Measurements from ENCODE around the gene CD68. TPM values are rescaled to one million over a fixed set of nuclear protein-coding genes. Genes with fewer than 3 reads are reported as not detected.

Gene CD68
- total RNA-seq, 1 donor from 2014 or later, result 3.6 TPM

GRCh38 chr17:7559320-7560171 is 19.9 kb upstream of the CD68 start:
- DNase-seq (ENCODE audit: low read depth, low spot score), result no peak

DNA sequence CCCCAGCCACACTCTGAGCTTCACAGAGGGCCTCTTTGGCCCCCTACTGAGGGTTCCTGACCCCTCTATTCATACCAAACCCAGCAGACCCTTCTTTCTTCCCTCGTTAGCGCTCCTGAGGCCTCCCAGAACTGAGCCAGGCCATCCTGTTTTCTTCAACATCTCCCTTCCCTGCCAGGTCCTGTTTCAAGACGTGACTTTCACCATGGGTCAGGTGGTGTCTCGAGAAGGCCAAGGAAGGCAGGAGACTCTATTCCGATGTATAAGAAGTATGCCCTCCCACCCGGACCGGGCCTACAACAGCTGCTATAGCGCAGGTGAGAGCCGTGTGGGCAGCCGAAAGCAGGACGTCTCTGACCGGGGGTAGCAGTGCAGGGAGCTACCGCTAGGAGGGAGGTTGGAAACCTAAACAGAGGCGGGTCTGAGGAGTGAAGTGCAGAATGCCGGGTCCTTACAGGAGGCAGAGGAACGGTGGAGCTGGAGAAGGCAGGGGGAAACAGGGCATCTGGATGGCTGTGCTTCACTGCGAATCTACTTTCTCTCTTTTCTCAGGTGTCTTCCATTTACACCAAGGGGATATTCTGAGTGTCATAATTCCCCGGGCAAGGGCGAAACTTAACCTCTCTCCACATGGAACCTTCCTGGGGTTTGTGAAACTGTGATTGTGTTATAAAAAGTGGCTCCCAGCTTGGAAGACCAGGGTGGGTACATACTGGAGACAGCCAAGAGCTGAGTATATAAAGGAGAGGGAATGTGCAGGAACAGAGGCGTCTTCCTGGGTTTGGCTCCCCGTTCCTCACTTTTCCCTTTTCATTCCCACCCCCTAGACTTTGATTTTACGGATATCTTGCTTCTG is 19.0 kb upstream of the CD68 start:
- DNase-seq (ENCODE audit: low read depth, low spot score), result no peak

- DNase-seq (ENCODE audit: low read depth, low spot score), result no peak
These were observed 18.3 kb upstream of the CD68 start for GRCh38 chr17:7561028-7561575.

GRCh38 chr17:7561589-7562207 is 17.7 kb upstream of the CD68 start, which contains the start of gene SENP3:
TSS of gene SENP3 (plus strand) at chr17:7561919. CDS start at chr17:7563077, 1,158 bp downstream.
- DNase-seq (ENCODE audit: low read depth, low spot score), result no peak

- no peak for DNase-seq (ENCODE audit: low read depth, low spot score)
These were observed 17.2 kb upstream of the CD68 start for GRCh38 chr17:7562208-7562605.

DNA sequence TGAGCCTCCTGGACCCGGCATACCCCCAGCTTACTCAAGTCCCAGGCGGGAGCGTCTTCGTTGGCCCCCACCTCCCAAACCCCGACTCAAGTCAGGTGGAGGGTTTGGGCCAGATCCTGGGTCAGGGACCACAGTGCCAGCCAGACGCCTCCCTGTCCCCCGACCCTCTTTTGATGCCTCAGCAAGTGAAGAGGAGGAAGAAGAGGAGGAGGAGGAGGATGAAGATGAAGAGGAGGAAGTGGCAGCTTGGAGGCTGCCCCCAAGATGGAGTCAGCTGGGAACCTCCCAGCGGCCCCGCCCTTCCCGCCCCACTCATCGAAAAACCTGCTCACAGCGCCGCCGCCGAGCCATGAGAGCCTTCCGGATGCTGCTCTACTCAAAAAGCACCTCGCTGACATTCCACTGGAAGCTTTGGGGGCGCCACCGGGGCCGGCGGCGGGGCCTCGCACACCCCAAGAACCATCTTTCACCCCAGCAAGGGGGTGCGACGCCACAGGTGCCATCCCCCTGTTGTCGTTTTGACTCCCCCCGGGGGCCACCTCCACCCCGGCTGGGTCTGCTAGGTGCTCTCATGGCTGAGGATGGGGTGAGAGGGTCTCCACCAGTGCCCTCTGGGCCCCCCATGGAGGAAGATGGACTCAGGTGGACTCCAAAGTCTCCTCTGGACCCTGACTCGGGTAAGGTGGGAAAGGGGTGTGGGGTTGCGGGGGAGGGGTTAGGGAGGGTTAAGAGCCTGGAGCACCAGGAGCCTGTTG is 16.1 kb upstream of the CD68 start:
- no peak for DNase-seq (ENCODE audit: low read depth, low spot score)

DNA sequence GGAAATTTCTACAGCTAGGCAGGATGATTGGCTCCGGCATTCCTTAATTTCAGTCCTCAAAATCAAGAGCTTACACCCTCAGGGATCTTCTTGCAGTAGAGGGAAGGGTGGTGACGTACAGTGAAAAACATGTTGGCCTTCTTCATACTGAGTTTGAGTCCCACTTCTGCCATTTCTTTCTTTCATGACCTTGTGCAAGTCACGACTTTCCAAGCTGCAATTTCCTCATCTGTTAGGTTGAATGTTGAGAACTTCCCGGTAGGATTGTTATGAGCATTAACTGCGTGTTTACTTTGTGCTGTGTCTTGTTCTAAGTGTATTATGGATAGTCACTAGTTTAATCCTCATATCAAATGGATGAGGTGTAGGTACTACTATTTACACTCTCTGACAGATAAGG is 9.9 kb upstream of the CD68 start:
- DNase-seq (ENCODE audit: low read depth, low spot score), result no peak

DNA sequence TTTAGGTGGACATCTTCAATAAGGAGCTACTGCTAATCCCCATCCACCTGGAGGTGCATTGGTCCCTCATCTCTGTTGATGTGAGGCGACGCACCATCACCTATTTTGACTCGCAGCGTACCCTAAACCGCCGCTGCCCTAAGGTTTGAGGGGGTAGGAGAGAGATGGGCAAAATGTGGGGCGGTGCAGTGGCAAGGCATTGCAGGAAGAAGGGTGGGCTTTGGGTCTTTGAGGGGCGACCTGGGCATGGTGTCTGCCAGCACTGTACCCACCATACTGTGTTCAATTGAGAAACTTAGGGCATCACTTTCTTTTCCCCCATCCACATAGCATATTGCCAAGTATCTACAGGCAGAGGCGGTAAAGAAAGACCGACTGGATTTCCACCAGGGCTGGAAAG is 9.1 kb upstream of the CD68 start:
- no peak for DNase-seq (ENCODE audit: low read depth, low spot score)

GRCh38 chr17:7572338-7572587 is 7.2 kb upstream of the CD68 start:
- no peak for DNase-seq (ENCODE audit: low read depth, low spot score)

DNA sequence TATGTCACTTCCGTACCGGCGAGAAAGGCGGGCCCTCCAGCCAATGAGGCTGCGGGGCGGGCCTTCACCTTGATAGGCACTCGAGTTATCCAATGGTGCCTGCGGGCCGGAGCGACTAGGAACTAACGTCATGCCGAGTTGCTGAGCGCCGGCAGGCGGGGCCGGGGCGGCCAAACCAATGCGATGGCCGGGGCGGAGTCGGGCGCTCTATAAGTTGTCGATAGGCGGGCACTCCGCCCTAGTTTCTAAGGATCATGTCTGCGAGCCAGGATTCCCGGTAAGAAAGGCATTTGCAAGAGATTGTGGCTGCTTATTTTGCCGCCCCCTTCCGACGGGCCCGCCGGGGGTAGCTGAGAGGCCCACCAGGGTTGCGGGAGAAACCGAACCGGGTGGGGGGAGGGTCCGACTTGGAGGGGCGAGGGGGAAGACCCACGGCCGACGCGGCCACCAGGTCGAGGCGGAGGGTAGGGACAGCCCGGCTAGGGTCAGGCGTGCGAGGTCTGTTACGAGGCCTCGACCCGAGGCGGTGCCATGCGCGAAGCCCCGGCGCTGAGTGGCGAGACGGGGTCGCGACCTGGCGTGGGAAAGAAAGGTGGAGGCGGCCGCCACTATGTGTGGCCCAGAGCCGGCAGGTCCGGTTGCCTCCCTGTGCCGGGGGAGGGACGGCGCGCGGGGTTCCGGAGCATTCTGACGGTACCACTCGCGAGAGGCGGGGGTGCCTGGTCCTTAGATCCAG is 6.7 kb upstream of the CD68 start:
- peak; percentile 99 for DNase-seq (ENCODE audit: low read depth, low spot score)

DNA sequence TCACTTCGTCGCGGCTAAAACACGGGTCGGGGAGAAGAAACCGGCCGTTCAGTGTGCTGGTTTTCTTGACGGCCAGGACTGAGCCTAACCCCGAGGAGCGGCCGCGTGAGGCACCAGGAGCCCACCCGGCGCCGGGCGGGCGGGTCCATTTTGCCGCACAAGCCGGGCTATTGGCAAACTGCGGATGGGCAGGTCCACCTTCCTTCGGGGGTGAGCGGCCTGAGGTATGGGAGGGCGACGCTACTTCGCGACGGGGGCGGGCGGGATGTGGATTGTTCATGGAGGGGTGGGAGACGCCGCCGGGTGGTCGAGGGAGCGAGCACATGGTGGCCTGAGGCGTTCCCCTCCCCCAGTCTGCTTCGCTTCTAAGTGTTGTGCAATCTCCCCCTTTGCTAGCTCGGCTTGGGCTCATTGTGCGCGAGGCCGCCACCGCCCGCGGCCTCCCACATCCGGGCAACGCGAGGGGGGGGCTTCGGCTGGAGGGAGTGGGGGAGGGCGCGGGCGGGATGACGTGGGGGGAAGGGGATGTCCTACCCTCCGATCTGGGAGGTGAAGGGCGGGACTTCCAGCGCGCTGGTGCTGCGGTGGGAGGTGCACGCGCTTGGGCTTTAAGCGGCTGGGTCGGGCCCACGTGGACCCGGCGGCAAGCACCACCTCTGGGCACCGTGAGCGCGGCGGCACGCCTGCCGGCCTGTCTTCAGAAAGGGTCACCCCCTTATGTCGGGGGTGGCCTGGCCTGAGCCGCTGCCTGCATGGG is 5.9 kb upstream of the CD68 start:
- DNase-seq (ENCODE audit: low read depth, low spot score), result peak; percentile 80

GRCh38 chr17:7574176-7574953 is 5.1 kb upstream of the CD68 start:
- no peak for DNase-seq (ENCODE audit: low read depth, low spot score)

DNA sequence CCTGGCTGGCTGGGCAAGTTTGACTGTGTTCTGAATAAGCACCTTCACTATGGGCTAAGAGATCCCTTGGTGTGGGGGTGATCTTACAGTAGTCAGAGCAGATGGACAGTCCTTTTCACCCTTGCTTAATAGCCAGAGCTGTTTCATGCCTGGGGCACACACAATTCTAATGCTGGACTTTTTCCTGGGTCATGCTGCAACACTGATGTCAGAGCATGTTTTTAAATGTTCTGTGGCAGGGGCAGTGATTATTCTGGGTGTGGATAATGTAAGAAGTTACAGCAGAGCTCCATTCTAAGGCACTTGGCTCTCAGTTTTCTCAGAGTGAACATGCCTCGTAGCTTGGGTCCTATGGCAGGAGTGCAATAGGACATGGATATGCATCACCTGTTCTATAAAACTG is 4.0 kb upstream of the CD68 start:
- DNase-seq (ENCODE audit: low read depth, low spot score), result no peak

GRCh38 chr17:7575959-7576358 is 3.5 kb upstream of the CD68 start:
- no peak for DNase-seq (ENCODE audit: low read depth, low spot score)

GRCh38 chr17:7576432-7576937 is 3.0 kb upstream of the CD68 start:
- no peak for DNase-seq (ENCODE audit: low read depth, low spot score)

DNA sequence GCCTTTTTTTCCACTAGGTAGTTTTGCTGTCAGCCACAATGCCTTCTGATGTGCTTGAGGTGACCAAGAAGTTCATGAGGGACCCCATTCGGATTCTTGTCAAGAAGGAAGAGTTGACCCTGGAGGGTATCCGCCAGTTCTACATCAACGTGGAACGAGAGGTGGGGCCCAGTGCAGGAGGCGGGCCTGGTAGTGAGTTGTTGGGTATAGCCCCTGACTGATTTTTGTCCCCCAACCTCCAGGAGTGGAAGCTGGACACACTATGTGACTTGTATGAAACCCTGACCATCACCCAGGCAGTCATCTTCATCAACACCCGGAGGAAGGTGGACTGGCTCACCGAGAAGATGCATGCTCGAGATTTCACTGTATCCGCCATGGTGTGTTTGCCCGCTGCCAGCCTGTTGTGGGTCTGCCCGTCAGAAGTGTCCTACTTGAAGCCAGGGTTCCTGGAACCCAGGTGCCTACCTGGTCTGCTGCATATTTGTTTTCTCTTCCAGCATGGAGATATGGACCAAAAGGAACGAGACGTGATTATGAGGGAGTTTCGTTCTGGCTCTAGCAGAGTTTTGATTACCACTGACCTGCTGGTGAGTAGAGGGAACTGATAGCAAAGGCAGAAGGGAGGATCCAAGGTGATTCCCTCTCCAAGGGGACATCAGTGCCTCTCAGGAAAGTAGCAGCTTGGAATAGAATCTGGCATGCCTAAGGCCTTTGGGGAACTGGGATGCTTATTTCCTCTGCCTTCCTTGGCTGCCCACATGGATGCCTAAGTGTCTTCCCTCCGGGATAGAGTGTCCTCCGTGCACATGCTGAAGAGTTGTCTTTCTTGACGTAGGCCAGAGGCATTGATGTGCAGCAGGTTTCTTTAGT is 1.9 kb upstream of the CD68 start:
- no peak for DNase-seq (ENCODE audit: low read depth, low spot score)

- DNase-seq (ENCODE audit: low read depth, low spot score), result no peak
These were observed 581 bp downstream of the CD68 start for GRCh38 chr17:7579834-7580603.
